GM18873 (cell line): Measurements from ENCODE around the gene DPYD.

ENCODE experiments used
- ATAC-seq: cut with Tn5 transposase; IDR thresholded peaks from one replicate; pipeline ENCODE4 v1.9.1; 2021; ENCODE audit warnings: mild to moderate bottlenecking, moderate library complexity, moderate number of reproducible peaks; ENCODE audit not compliant: unreplicated experiment, low FRiP score

DPYD gene

GRCh38 chr1:97563926-97564325 is 356.9 kb downstream of the DPYD start:
- no peak for ATAC-seq

- no peak for ATAC-seq
Observed at GRCh38 chr1:97562081-97562480, 358.8 kb downstream of the DPYD start.

DNA sequence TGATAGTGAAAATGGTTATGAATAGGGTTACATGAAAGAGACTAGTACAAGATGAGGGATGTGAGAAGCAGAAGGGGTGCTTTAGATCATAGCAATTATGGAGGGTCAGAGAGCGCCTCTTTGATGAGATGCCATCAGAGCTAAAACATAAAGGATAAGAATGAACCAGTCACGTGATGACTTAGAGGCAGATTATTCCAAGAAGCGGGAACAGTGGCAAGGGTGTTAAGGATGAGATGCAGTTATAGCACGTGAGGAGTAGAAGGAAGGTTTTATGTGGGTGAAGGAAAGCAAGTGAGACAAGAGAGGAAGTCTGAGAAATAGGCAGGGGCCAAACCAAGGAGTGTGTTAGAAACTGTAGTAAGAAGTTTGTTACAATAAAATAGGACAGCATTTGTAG is 360.1 kb downstream of the DPYD start:
- ATAC-seq = no peak

DNA sequence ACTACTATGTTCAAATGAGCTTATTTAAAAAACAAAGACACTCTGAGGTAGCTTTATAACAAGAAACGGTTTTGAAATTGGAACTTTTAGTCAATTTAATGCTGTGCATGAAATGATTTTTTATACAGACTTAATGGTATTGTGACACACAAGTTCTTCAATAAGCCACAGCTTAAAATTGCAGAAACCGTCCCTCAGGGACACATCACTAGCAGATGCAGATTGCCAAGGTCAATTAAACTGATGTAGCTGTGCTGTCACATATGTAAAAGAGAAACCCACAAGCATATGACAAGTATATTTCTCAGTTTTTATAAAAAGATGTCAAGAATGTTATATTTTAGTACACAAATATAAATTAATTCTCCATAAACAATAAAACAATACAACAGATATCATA is 366.9 kb downstream of the DPYD start:
- ATAC-seq = no peak

DNA sequence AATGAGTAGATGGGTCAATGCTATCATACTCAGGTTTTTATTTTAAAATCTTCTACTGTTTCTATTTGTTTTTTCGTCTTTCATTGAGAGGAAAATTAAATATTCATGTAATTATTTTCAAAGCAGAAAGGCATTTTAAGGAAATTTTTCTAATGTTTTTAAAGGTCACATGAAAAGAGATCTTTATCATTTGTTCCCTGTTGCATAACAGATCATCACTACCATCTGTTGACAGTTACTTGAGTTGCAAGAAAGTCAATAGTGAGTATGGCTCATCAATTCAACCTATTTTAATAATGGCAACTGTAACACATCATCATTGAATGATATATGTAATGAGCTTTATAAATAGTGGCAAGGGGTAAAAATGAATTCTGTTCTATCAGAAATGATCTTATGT is 369.7 kb downstream of the DPYD start:
- no peak for ATAC-seq

GRCh38 chr1:97545446-97545845 is 375.4 kb downstream of the DPYD start:
- ATAC-seq = no peak

DNA sequence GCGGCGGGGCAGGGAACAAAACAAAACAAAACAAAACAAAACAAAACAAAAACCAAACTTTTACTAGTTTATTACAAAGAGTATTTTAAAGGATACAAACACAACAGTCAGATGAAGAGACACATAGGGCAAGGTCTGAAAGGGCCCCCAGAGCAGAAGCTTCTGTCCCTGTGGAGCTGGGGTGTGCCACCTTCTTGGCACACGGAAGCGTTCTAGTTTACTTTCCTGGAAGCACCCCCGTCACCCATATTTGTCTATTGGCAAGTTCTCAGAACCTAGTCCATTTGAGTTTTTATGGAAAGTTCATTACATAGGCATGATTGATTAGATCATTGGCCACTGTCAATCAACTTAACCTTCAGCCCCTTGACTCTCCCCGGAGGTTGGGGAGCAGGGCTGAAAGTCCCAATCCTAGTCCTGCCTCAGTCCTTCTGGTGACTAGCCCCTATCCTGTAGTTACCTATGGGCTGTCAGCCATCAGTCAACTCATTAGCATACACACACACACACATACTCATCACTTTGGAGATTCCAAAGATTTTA is 380.4 kb downstream of the DPYD start:
- ATAC-seq = no peak

DNA sequence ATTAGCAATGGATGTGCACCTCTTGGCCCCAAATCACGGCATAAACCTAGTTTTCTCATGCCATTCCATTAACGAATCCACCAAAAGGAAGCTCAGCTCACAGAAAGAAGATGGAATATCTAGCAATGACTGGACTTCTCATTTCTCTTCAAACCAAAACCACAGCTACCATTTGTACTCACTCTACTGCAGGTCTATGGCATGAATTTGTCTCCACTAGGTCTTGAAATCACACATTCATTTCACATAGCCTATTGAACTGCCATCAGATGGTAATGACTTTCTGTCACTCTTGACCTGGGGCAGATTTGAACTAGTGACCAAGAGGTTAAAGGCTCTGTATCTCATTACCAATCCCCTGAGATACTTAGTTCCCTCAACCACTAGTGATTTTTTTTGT is 382.7 kb downstream of the DPYD start:
- no peak for ATAC-seq

DNA sequence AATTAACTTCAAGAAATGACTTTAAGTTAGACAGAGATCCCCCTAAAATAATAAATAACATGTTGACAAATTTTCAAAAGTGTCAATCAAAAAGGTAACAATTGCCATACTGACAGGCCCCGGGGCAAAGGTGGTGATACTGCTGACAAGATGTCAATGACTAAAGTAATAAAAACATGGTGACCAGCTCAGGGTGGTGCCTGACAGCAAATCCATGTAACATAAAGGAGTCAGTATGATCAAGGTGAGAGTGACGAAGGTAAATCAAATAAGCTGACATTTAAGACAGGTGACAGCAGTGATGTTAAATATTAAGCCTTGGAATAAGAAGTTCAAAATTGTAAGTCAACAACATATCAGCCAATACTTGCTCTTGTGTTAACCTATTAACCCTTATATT is 387.5 kb downstream of the DPYD start:
- no peak for ATAC-seq

- no peak for ATAC-seq
Observed at GRCh38 chr1:97529600-97529999, 391.2 kb downstream of the DPYD start.

- ATAC-seq = no peak
Observed at GRCh38 chr1:97524211-97524610, 396.6 kb downstream of the DPYD start.

DNA sequence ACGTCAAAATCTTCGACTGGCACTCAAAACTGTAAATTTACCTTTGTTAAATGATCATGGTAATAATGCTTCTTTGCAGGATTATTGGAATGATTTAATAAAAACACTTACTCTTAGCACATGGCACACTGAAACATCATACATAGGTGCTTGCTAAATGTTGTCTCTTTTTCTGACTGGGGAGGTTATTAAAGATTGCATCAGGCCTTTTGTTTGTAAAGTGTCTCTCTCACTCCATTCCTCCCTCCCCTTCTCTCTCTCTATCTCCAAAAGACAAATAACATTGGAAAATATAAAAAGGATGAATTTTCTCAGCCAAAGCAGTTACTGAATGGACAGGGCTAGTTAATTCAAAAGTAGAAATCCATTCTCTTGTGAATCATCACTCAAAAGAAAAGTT is 404.2 kb downstream of the DPYD start:
- no peak for ATAC-seq

DNA sequence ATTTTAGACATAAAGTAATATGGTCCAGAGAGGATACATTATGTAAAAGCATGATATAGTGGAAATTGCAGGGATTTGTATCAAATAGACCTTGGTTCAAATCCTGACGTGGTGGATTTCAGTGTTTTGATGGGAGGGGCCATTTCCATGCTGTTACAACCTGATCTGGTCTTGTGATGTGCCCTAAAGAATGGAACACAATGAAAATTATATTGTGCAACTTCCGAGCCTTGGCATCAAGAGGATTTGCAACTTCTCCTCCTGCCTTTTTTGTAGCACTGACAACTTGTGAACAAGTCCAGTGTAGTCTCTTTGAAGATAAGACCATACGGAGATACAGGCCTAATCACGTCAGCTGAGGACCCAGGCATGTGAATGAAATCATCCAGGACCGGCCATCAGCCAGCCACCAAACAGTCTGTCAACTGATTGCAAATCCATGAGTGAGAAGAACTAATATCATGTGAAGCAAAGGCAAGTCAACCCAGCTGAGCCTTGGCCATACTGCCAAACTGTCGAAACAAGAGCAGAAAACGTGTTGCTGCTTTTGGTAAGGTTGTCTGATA is 412.1 kb downstream of the DPYD start:
- no peak for ATAC-seq

- no peak for ATAC-seq
Observed at GRCh38 chr1:97507863-97508262, 413.0 kb downstream of the DPYD start.

GRCh38 chr1:97506368-97506767 is 414.5 kb downstream of the DPYD start:
- ATAC-seq = no peak

DNA sequence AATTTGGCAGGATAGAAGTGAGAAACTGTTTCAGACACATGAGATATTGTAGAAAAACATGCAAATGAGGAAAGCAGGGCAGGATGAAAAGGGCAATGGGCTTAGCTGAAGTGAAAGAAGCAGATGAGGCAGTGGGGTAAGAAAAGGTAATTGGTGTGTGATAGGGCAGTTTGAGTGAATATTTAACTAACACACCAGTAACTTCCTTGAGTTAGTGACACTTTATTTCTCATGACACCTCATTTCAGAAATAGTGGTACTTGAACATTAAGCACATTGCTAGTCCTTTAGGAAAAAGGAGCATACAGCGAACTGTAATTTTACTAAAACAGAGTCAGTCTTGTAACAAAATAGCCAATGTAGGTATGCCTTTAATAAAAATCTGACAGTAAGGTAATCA is 415.0 kb downstream of the DPYD start:
- ATAC-seq = peak; percentile 98

DNA sequence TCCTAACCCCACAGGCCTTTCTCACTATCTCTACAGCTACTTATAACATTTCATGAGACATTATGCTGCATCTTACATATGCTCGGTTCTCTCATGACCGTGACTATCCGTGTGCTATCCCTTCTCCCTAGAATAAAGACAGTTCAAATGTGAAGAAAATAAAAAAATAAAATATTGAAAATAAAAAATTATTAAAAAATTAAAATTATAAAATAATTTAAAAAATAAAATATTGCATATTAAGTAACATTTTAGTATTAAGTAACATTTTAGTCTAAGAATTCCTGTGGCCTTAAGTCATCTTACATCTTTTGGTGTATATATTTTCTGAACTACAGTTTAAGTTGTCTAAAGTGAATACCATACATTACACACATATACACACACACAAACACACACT is 415.5 kb downstream of the DPYD start:
- ATAC-seq = no peak

DNA sequence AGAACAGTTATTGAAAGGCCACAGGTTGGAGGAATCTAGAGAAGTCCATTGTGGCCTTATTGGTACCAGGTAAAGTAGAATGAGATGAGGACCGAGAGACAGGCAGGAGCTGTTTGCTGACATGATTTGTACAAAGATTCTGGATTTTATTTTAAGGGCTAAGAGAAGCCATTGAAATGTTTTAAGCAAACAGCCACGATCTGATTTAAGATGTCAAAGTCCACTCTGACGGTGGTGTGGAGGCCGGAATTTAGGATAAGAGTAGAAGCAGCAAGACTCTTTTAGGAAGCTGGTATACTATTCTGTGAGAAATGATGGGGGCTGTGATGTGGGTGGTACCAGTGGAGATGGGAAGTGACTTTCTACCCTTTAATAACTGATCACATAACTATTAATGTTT is 418.5 kb downstream of the DPYD start:
- ATAC-seq = no peak

GRCh38 chr1:97501628-97502027 is 419.2 kb downstream of the DPYD start:
- ATAC-seq = no peak

DNA sequence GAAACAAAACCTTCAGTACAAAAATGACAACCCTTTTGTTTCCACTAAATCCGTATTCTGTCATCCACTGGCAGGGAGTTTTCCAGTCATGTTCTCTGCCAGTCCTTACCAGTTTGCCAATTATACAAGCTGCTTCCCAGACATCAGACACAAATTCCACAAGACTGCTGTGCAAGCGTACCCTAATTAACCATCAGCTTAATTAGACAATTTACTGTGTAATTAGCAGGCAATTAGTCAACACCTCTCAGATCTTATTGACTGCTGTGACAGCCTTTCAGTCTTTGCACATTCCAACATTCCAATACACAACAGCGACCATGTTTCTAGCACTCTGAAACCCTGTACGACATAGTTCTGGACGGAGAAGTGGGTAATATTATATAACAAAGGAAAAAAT is 420.1 kb downstream of the DPYD start:
- no peak for ATAC-seq

- no peak for ATAC-seq
Observed at GRCh38 chr1:97499667-97500066, 421.2 kb downstream of the DPYD start.

GRCh38 chr1:97489834-97490233 is 431.0 kb downstream of the DPYD start:
- peak; percentile 80 for ATAC-seq

DNA sequence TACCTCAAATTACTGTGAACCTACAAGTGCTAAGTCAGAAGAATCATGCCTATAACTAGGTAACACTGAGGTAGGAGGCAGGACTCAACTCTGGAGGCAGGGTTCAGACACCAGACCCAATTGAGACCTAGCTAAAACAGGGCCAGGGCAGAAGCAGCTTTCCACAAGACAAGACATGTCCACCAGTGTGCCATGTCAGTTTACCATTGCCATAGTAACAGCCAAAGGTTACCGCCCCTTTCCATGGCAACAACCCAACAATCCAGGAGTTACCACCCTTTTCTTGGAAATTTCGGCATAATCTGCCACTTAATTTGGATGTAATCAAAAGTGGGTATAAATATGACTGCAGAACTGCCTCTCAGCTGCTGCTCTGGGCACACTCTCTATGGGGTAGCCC is 432.3 kb downstream of the DPYD start:
- ATAC-seq = no peak
